ENCODE data around the gene VIPR2. TPM values are rescaled to one million over a fixed set of nuclear protein-coding genes. Genes with fewer than 3 reads are reported as not detected.
"Not testable (repeated sequence)": the region's sequence is repeated elsewhere in the genome, so short reads cannot be mapped to it uniquely, and the experiment has no call there.

Gene VIPR2
- total RNA-seq, 2 donors from 2014 or later, result 0.36 to 0.45 TPM

DNA sequence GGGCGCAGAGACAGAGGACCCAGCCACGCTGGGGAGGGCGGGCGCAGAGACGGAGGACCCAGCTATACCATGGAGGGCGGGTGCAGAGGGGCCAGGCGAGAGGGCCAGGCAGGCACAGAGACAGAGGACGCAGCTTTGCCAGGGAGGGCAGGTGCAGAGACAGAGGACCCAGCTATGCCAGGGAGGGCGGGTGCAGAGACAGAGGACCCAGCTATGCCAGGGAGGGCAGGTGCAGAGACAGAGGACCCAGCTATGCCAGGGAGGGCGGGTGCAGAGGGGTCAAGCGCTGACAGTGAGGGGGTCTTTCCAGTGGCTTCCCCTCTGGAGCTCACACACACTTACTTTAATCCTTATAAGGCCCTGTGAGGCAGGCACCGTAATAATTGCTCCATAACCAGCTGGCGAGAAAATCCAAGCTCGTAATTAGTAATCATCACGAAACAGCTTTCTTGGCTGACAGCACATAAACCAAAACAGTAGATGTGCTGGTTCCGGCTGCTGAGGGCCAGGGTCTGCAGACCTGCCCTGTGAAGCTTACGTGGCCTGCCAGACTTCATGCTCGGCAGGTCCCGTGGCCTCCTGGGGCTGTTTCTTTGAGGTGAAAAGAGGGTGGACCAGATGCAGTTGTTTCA, 137.2 kb downstream of the VIPR2 start:
- no peak overlapping the region for H3K4me3 Mint-ChIP-seq
- no peak for ATAC-seq
- no peaks in the 10 kb centered on the region for H3K9me3 Mint-ChIP-seq
- H3K27me3 Mint-ChIP-seq, result peaks cover 3 to 16% of the 10 kb centered on the region in 2 donors
- no peak for DNase-seq (ENCODE audit: low spot score)
- H3K27ac Mint-ChIP-seq, result no peak overlapping the region
- H3K4me1 Mint-ChIP-seq (ENCODE audit: low read depth in 2 of 2), result no peaks in the 10 kb centered on the region
- no peaks in the 10 kb centered on the region for H3K36me3 Mint-ChIP-seq

DNA sequence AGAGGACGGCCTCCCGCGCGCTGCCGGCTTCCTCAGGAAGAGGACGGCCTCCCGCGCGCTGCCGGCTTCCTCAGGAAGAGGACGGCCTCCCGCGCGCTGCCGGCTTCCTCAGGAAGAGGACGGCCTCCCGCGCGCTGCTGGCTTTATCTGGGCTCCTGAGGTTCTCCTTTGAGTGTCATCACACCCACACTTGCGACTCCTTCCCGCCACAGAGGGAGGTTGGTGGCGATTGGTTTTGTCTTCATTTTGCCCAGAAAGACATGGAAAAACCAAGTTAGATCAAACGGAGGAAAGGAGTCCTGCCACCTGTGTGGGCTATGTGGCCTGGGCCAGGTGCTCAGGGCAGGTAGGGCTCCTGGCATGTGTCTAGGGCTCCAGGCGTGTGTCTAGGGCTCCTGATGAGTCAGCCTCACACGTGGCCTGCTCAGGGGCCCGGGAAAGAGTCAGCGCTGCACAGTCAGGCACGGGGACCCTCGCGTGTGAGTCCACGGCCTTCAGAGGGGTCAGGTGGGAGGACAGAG, 138.0 kb downstream of the VIPR2 start:
- DNase-seq (ENCODE audit: low spot score) (no peak), ATAC-seq (no peak)
- Mint-ChIP-seq H3K36me3 (no peaks in the 10 kb centered on the region), H3K4me3 (no peak overlapping the region), H3K9me3 (no peaks in the 10 kb centered on the region), H3K4me1 (ENCODE audit: low read depth in 2 of 2) (no peaks in the 10 kb centered on the region), H3K27ac (no peak overlapping the region), H3K27me3 (peaks cover 3 to 16% of the 10 kb centered on the region in 2 donors)

GRCh38 chr7:159006022-159006609, 138.6 kb downstream of the VIPR2 start:
- not testable (repeated sequence) for H3K9me3 Mint-ChIP-seq; DNase-seq (ENCODE audit: low spot score); H3K36me3 Mint-ChIP-seq; H3K4me3 Mint-ChIP-seq; H3K27ac Mint-ChIP-seq; H3K4me1 Mint-ChIP-seq (ENCODE audit: low read depth in 2 of 2); ATAC-seq
- H3K27me3 Mint-ChIP-seq, result peaks cover 3 to 12% of the 10 kb centered on the region in 2 donors

GRCh38 chr7:159005618-159006017, 139.0 kb downstream of the VIPR2 start:
- Mint-ChIP-seq H3K4me1 (ENCODE audit: low read depth in 2 of 2) (no peaks in the 10 kb centered on the region), H3K27me3 (peaks cover 3 to 7% of the 10 kb centered on the region in 2 donors), H3K36me3 (no peaks in the 10 kb centered on the region), H3K4me3 (no peak overlapping the region), H3K27ac (no peak overlapping the region), H3K9me3 (no peaks in the 10 kb centered on the region)
- DNase-seq (ENCODE audit: low spot score) (no peak), ATAC-seq (no peak)

GRCh38 chr7:159004411-159004810, 140.3 kb downstream of the VIPR2 start:
- no peaks in the 10 kb centered on the region for H3K4me1 Mint-ChIP-seq (ENCODE audit: low read depth in 2 of 2)
- H3K4me3 Mint-ChIP-seq, result no peak overlapping the region
- no peaks in the 10 kb centered on the region for H3K36me3 Mint-ChIP-seq
- DNase-seq (ENCODE audit: low spot score), result no peak
- no peak overlapping the region for H3K27ac Mint-ChIP-seq
- peak in 1 of 2 donors; percentile 57 for ATAC-seq
- H3K9me3 Mint-ChIP-seq, result no peaks in the 10 kb centered on the region
- peaks cover 0 to 5% of the 10 kb centered on the region in 2 donors for H3K27me3 Mint-ChIP-seq

DNA sequence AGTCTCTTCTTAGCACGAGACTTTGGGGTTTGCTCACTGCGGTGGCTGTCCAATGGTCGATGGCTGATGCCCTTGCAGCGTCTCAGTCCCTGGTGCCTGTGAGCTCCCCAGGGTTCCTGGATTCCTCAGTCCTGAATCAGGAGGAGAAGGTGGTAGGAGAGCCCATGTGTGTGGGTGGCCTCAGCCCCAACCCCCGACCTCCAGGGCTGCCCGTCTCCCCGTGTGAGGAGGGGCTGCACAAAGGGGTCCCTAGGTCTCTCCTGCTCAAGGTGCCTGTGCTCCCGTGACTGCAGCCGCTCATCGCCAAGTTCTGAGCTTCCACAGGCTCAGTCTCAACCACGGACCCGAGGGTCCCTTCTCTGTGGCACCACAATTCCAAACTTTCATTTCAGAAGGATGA, 142.9 kb downstream of the VIPR2 start:
- H3K9me3 Mint-ChIP-seq, result no peaks in the 10 kb centered on the region
- H3K36me3 Mint-ChIP-seq, result no peaks in the 10 kb centered on the region
- no peak overlapping the region for H3K27ac Mint-ChIP-seq
- no peaks in the 10 kb centered on the region for H3K4me1 Mint-ChIP-seq (ENCODE audit: low read depth in 2 of 2)
- no peak overlapping the region for H3K4me3 Mint-ChIP-seq
- DNase-seq (ENCODE audit: low spot score) (no peak), ATAC-seq (peak in 1 of 2 donors; percentile 36)
- peaks cover 5 to 13% of the 10 kb centered on the region in 2 donors for H3K27me3 Mint-ChIP-seq

- Mint-ChIP-seq H3K36me3 (no peaks in the 10 kb centered on the region), H3K27me3 (peaks cover 5 to 13% of the 10 kb centered on the region in 2 donors), H3K4me3 (no peak overlapping the region), H3K27ac (no peak overlapping the region), H3K9me3 (no peaks in the 10 kb centered on the region), H3K4me1 (ENCODE audit: low read depth in 2 of 2) (no peaks in the 10 kb centered on the region)
- DNase-seq (ENCODE audit: low spot score), result no peak
- ATAC-seq, result no peak
Observed at GRCh38 chr7:159000859-159001435, 143.7 kb downstream of the VIPR2 start.

DNA sequence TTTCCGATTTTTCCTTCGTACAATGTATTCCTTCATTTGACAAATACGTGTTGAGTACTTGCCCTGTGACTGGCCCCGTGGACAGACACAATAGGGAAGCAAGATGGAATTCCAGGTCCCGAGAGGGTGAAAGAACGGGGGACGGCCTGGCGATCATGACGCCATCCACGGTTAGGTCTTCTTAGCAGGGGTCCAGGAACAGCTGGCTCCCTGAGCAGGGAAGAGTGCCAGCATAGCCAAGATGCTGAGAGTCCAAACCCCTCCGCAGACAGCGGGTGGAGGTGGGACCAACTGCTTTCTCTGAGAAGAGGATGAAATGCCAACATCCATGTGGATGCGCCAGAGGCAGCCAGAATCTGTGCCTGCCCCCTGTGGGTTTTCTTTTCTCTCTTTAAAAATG, 144.6 kb downstream of the VIPR2 start:
- Mint-ChIP-seq H3K27me3 (peaks cover 5 to 13% of the 10 kb centered on the region in 2 donors), H3K36me3 (no peaks in the 10 kb centered on the region), H3K27ac (no peak overlapping the region), H3K9me3 (no peaks in the 10 kb centered on the region), H3K4me3 (no peak overlapping the region), H3K4me1 (ENCODE audit: low read depth in 2 of 2) (no peaks in the 10 kb centered on the region)
- ATAC-seq, result no peak
- no peak for DNase-seq (ENCODE audit: low spot score)

DNA sequence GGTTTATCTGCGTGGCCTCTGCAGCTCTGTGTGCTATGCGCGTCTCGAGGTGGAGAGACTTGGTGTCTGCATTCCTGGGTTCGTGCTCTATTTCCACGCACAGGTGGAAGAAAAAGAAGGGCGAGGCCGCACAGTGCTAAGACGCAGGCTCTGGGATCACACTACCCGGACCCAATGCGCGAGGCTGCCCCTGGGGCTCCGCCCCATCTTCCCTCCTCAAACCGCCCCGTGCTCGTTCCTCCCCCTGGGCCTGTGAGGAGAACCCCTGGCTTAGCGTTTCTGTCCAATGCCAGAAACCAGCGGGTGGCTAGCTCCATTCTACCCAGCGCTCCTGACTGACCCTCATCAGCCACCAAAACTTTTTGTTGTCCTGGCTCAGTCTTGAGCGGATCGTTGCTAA, 145.2 kb downstream of the VIPR2 start:
- Mint-ChIP-seq H3K9me3 (peaks cover 4% of the 10 kb centered on the region), H3K4me3 (no peak overlapping the region), H3K36me3 (peaks cover 4% of the 10 kb centered on the region), H3K4me1 (ENCODE audit: low read depth in 2 of 2) (no peaks in the 10 kb centered on the region), H3K27me3 (peaks cover 11 to 18% of the 10 kb centered on the region in 2 donors), H3K27ac (no peak overlapping the region)
- no peak for ATAC-seq
- DNase-seq (ENCODE audit: low spot score), result no peak

GRCh38 chr7:158998261-158998660, 146.4 kb downstream of the VIPR2 start:
- H3K4me1 Mint-ChIP-seq (ENCODE audit: low read depth in 2 of 2); H3K27ac Mint-ChIP-seq; ATAC-seq; DNase-seq (ENCODE audit: low spot score); H3K9me3 Mint-ChIP-seq; H3K4me3 Mint-ChIP-seq: not testable (repeated sequence)
- peaks cover 20 to 23% of the 10 kb centered on the region in 2 donors for H3K27me3 Mint-ChIP-seq
- H3K36me3 Mint-ChIP-seq, result peaks cover 11% of the 10 kb centered on the region

DNA sequence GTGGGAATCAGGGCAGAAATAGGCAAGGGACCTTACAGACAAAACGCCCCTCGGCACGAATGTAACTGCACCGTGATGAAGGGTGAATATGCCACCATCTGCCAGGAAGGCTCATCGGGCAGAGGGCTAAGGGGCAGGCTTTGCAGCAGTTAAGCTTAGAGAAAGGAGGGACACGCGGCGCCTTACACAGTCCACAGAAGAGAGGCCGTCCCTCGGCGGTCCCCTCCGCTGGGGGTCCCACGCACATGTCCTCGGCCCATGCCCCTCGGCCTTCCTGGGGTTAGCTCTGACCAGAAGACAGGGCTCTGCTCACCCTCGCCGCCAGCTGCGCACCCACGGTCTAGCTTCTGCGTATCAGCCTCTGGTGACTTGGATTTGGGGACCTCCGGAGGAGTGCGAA, 147.2 kb downstream of the VIPR2 start:
- H3K27ac Mint-ChIP-seq, result no peak overlapping the region
- DNase-seq (ENCODE audit: low spot score) (no peak), ATAC-seq (peak in 1 of 2 donors; percentile 32)
- H3K36me3 Mint-ChIP-seq, result peaks cover 11% of the 10 kb centered on the region
- no peak overlapping the region for H3K4me3 Mint-ChIP-seq
- H3K4me1 Mint-ChIP-seq (ENCODE audit: low read depth in 2 of 2), result peaks cover 0 to 3% of the 10 kb centered on the region in 2 donors
- H3K9me3 Mint-ChIP-seq, result peaks cover 4% of the 10 kb centered on the region
- H3K27me3 Mint-ChIP-seq, result peaks cover 25 to 29% of the 10 kb centered on the region in 2 donors

DNA sequence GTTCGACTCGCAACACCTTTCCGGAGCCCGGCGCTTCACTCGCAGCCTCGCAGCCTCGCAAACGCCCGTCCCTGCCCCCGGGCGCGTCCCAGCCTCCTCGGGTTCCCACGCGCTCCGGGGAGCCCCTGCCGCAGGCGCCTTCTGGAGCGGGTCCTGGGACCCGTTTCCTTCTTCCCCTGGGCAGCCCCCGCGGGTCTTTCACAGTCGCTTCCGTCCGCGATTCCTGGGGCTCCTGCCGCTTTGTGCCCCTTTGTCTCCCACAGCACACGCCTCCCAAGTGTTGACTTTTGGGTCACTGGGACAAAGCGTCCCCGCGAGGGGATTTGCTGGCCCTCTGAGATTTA, 147.6 kb downstream of the VIPR2 start:
- Mint-ChIP-seq H3K27ac (no peak overlapping the region), H3K27me3 (peaks cover 25 to 29% of the 10 kb centered on the region in 2 donors), H3K36me3 (peaks cover 11% of the 10 kb centered on the region), H3K9me3 (peaks cover 4% of the 10 kb centered on the region), H3K4me3 (no peak overlapping the region), H3K4me1 (ENCODE audit: low read depth in 2 of 2) (peaks cover 0 to 3% of the 10 kb centered on the region in 2 donors)
- ATAC-seq (no peak), DNase-seq (ENCODE audit: low spot score) (no peak)

DNA sequence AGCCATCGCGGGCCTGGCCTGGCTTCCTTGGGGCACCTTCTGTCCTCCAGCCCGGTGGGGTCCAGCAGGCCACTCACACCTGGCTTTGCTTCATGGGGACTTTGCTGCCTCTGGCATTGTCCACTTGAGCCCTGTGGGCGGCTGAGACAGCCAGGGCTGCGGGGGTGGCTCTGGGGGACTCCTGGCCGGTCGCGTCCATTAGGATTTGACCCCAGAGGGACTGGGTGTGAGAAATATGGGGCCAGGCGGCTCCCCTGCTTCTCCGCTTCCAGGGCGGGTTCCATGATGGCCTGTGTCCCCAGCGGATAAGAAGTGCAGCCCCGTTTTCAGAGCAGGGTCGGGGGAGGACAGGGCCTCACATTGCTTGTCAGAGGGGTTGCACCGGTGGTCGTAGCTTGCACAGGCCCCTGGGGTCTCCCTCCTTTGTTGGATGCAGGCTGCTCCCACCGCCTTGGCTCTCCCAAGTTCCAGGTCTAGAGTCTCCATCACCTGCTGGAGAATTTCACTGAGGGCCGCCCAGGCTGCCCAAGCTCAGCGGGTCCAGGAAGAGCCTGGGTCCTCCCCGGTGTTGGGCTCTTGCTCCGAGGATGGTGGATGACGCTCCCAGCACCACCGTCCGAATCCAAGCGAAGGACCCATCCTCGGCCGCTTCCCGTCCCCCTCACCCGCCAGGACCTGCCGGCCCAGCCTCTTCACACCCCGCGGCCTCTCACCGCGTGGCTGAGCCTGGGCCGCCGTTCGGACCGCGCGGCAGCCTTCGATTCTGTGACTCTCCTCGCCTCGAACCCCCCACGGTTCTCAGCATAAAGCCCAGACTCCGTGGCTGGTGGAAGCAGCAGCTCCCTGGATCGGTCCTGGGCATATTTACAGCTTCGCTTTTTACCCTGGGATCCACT, 148.2 kb downstream of the VIPR2 start:
- Mint-ChIP-seq H3K4me1 (ENCODE audit: low read depth in 2 of 2) (peaks cover 0 to 3% of the 10 kb centered on the region in 2 donors), H3K36me3 (peaks cover 11% of the 10 kb centered on the region), H3K4me3 (no peak overlapping the region), H3K9me3 (peaks cover 4% of the 10 kb centered on the region), H3K27me3 (peaks cover 25 to 31% of the 10 kb centered on the region in 2 donors), H3K27ac (no peak overlapping the region)
- DNase-seq (ENCODE audit: low spot score), result no peak
- peak in 1 of 2 donors; percentile 13 for ATAC-seq

Measured in natural killer cell treated with Interleukin-12 subunit alpha and Interleukin-12 subunit beta and Interleukin-15 and Interleukin-18, amount 100 ng/mL, for 72 hours (primary cell).